Panc1 (cell line): Measurements from ENCODE around the gene PTPN11.

Experiments used
- POLR2AphosphoS5 ChIP-seq: IDR thresholded peaks from 2 replicates; pipeline ENCODE4 v1.6.1; 2012; ENCODE audit warnings: mild to moderate bottlenecking, low read depth, low read length, moderate library complexity
- SIN3A ChIP-seq: IDR thresholded peaks from 2 replicates; pipeline ENCODE4 v1.6.1; 2012; ENCODE audit warnings: low read depth, mild to moderate bottlenecking, low read length, moderate library complexity, borderline replicate concordance; ENCODE audit not compliant: insufficient read depth
- TCF7L2 ChIP-seq: IDR thresholded peaks from 2 replicates; pipeline ENCODE4 v1.6.1; 2011; ENCODE audit warnings: mild to moderate bottlenecking, low read depth, low read length, inconsistent platforms
- TF ChIP-seq, protein P1 (sequence below): fragments of 450-650 bp; IDR thresholded peaks from 2 replicates; pipeline ENCODE4 v1.5.1; 2017; ENCODE audit warnings: mild to moderate bottlenecking

DNA sequence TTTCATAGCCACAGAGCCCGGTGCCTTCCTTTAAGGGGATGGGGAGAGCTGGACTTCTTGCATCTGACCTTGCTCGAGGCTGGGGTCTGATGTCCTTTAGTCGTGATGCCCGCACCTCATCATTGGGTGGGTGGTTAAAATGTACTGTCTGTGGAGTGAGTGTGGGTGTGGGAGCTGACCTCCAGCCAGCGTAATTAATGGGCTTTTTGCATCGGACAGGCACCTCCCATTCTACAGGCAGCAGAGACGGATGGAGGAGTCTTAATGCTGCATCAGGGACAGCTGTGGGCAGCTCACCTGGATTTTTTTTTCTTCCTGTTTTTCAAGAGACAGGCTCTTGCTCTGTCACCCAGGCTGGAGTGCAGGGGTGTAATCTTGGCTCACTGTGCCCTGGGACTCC lies 114.8 kb downstream of the PTPN11 start:
- TF ChIP-seq, protein P1, sequence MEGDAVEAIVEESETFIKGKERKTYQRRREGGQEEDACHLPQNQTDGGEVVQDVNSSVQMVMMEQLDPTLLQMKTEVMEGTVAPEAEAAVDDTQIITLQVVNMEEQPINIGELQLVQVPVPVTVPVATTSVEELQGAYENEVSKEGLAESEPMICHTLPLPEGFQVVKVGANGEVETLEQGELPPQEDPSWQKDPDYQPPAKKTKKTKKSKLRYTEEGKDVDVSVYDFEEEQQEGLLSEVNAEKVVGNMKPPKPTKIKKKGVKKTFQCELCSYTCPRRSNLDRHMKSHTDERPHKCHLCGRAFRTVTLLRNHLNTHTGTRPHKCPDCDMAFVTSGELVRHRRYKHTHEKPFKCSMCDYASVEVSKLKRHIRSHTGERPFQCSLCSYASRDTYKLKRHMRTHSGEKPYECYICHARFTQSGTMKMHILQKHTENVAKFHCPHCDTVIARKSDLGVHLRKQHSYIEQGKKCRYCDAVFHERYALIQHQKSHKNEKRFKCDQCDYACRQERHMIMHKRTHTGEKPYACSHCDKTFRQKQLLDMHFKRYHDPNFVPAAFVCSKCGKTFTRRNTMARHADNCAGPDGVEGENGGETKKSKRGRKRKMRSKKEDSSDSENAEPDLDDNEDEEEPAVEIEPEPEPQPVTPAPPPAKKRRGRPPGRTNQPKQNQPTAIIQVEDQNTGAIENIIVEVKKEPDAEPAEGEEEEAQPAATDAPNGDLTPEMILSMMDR: no peak
- TF ChIP-seq POLR2AphosphoS5 (no peak), SIN3A (no peak), TCF7L2 (no peak)
